Vagina (tissue), 2 donors: Measurements from ENCODE around the gene SS18L1.

Experiments
- CTCF ChIP-seq, 3 experiments: fragments of 450-650 bp in 2 of 3; fragments of 200-600 bp in 1 of 3; sonication (generic) in 1 of 3; IDR thresholded peaks; one replicate each; pipeline ENCODE4 v1.5.1; 2017 to 2019; ENCODE audit warnings: antibody characterized with exemption in 3 of 3, mild to moderate bottlenecking in 2 of 3, moderate library complexity in 2 of 3
- POLR2AphosphoS5 ChIP-seq, 2 donors: sonication (generic); formaldehyde crosslinking; IDR thresholded peaks; one replicate each; pipeline ENCODE4 v1.9.0; 2017; ENCODE audit warnings: antibody characterized with exemption in 2 of 2, mild to moderate bottlenecking in 2 of 2, low read depth in 1 of 2; ENCODE audit not compliant: insufficient read depth in 1 of 2

- TF ChIP-seq CTCF (IDR thresholded peaks at IDR 0.05) (no peak), POLR2AphosphoS5 (IDR thresholded peaks at IDR 0.05; ENCODE audit: insufficient read depth in 1 of 2, low read depth in 1 of 2) (no peak)
These were observed 25.4 kb downstream of the SS18L1 start for GRCh38 chr20:62168890-62169435.
